ENCODE results near the gene MZT1.
"Not testable (repeated sequence)": the region's sequence is repeated elsewhere in the genome, so short reads cannot be mapped to it uniquely, and the experiment has no call there.

MZT1 gene, protein sequence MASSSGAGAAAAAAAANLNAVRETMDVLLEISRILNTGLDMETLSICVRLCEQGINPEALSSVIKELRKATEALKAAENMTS

GRCh38 chr13:72727417-72728289 lies at the start of gene MZT1, which contains the start of gene BORA:
Gene MZT1, minus strand, starts transcription at chr13:72727629. Its CDS starts 27 bp downstream, at chr13:72727602.
Gene BORA, plus strand, starts transcription at chr13:72727923. Its CDS starts 1,018 bp downstream, at chr13:72728941.
- DNase-seq, result peak; percentile 98

- no peak for DNase-seq
Measured at GRCh38 chr13:72774019-72774418, 46.6 kb upstream of the MZT1 start.

GRCh38 chr13:72763411-72763810 lies 36.0 kb upstream of the MZT1 start:
- no peak for DNase-seq

- DNase-seq, result no peak
Measured at GRCh38 chr13:72760189-72760588, 32.8 kb upstream of the MZT1 start.

DNA sequence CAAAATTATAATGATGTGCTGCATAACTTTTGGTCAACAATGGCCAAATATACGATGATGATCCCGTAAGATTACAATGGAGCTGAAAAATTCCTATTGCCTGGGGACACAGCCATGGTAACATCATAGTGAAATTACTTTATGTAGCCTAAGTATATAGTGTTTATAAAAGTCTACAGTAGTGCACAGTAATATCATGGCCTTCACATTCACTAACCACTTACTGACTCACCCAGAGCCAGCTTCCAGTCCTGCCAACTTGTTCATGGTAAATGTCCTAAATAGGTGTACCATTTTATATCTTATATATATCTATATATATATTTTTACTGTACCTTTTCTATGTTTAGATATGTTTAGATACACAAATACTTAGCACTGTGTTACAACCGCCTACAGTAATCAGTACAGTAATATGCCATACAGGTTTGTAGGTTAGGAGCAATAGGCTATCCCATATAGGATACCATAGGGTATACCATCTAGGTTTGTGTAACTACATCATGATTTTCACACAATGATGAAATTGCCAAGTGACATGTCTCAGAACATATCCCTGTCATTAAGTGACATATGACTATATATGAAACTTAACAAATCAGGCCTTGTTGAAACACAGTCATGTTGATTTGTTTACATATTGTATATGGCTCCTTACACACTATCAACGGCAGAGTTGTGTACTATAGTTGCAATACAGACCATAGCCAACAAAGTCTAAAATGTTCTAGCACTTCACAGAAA lies 30.5 kb upstream of the MZT1 start:
- DNase-seq, result no peak

DNA sequence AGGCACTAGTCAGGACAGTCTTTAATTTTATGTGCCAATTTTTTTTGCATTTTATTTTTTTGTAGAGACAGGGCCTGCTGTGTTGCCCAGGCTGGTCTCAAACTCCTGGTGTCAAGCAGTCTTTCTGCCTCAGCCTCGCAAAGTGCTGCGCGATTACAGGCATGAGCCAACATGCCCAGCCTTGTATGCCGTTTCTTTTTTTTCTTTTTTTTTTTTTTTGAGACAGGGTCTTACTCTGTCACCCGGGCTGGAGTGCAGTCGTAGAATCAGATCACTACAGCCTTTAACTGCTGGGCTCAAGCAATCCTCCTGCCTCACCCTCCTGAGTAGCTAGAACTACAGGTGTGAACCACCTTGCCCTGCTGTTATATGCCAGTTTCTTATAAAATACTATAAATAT lies 26.7 kb upstream of the MZT1 start:
- no peak for DNase-seq

DNA sequence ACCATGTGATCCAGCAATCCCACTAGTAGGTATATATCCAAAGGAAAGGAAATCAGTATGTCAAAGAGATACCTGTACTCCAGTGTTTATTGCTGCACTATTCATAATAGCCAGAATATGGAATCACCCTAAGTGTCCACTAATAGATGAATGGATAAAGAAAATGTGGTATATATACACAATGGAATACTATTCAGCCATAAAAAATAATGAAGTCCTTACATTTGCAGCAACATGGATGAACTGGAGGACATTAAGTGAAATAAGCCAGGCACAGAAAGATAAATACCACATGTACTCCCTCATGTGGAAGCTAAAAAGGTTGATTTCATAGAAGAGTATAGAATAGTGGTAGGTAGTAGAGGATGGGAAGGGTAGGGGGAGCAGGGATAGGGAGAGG lies 23.8 kb upstream of the MZT1 start:
- no peak for DNase-seq

DNA sequence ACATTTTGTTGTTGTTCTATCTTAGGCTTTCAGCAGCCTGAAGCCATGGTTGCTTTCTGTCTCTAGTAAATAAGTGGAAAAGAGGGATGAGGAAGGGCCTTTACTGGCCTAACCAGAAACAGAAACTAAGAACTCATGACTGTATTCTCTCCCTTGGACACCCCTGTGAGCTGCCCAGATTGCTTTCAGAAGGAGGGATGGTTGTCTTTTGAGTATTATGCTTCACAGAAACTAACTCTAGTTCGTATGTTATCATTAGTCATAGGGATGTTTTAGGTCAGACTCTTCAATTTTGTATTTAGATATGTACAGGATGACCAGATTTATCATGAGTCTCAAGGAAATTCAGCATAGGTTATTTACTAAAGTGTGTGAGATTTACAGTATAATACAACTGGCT lies 17.8 kb upstream of the MZT1 start:
- DNase-seq, result no peak

GRCh38 chr13:72740015-72740414 lies 12.6 kb upstream of the MZT1 start:
- DNase-seq, result no peak

DNA sequence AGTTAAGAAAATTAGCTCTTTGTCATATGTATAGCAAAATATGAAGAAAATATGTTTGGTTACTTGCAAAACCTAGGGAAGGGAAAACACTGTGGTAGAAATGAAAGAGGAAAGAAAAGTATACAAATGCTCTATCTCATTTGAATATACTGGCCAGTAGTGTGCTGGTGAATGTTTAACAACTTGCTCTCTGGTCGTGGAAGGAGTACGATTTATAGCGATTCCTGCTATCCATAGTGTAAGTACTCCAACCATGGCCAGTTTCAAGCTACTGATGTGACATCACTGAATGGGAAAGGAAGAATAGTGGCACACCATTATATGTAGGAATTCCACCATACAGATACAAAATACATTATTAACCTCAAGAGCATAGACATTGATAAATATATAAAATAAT lies 9.6 kb upstream of the MZT1 start:
- DNase-seq, result no peak

- no peak for DNase-seq
Measured at GRCh38 chr13:72728290-72728605, 819 bp upstream of the MZT1 start.

- peak; percentile 8 for DNase-seq
Measured at GRCh38 chr13:72726726-72727416, 558 bp downstream of the MZT1 start.

GRCh38 chr13:72726185-72726584 lies 1.2 kb downstream of the MZT1 start:
- not testable (repeated sequence) for DNase-seq

DNA sequence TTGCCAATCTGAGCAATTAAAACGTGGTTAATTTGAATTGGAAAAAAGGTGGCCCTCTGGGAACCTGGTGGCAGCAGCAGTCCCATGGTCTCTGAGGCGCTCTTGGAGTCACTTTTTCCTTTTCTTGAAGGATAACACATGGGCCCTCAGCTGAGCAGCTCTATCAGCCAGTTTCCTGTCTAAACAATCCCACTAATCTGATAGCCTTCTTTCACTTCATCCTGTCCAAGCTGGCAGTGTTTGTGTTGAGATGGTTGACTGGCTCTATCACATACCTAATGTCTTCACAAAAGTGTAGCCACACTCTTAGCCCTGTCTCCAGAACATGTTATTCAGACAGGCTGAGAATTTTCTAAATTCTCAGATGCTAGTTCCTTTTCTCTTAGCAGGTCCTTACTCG lies 10.7 kb downstream of the MZT1 start:
- no peak for DNase-seq

- no peak for DNase-seq
Measured at GRCh38 chr13:72700509-72700908, 26.9 kb downstream of the MZT1 start.

- DNase-seq, result no peak
Measured at GRCh38 chr13:72698164-72698563, 29.3 kb downstream of the MZT1 start.

DNA sequence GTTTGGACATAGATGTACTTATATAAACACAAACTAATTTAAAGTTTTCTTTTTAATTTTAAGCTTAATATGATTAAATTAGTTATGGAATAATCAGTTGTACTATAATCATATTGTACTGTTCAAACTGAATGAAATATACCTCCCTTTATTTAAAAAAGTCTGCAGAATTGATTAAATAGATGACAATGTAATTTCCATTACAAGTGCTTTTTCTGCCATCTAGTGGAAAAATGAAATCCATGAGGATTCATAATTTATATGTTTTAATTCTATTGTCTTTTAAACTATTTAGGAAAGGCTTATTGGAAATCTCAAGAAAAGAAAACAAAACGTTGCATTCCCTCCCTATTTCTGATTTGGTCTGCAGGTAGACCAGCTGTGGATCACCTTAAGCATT lies 30.9 kb downstream of the MZT1 start:
- DNase-seq, result peak; percentile 10

DNA sequence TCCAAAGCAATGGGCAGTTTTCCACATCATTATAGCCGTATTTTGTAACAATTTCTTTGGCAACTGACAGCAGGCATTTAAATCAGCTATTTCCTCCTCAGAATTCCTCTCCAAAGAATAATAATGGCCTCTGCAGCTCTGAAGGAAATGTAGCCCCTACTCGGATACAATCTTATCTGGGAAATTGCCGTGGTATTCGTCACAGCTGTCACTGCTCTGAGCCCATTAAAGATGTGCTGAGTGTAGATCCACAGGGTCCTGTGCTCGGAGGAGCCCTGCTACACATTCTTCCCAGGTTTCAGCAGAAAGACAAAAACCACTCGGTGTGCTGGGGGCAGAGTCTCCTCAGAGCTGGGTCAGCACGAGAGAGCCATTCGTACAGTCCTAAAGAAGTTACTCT lies 33.1 kb downstream of the MZT1 start:
- DNase-seq, result no peak

DNA sequence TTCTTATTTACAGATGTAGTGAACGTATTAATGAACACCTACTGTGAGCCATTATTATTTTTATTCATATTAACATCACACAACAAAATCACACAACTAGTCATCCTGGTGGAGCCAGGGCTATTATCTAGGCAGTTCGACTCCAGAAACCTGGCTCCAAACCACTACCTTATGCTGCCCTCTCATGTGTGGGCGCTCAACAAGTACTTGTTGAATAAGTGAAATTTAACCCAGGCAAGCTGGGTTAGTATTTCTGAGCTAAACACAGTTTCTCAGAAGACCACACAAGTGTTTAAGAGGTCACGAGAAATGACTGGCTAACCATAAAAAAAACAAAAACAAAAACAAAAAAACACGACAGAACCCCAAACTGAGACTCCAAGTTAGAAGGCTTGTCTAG lies 33.6 kb downstream of the MZT1 start:
- no peak for DNase-seq

GRCh38 chr13:72692884-72693514 lies 34.4 kb downstream of the MZT1 start:
- no peak for DNase-seq

DNA sequence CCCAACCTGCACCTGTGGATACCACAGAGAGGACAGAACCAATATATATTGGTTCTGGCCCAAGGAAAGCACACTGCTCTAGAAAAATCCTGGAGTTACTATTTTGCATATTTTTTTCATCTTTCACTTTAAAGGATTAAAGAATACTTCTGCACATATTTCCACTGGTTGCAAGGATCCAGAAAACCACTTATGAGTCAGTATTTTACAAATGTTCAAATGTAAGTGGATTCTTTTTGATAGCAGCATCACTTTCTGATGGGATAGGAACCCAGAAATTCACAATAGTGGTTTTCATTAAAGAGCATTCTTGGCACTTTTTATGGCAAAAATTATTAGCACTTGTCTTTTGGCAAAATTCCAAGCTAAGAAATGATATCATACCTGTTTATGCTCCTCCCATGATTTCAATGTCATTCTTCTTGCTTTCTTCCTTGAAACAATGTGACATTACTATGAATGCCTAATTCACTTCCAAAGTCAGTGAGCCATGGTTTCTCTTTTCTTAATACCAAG lies 38.2 kb downstream of the MZT1 start:
- DNase-seq, result peak; percentile 7

GRCh38 chr13:72686766-72687165 lies 40.7 kb downstream of the MZT1 start:
- no peak for DNase-seq

DNA sequence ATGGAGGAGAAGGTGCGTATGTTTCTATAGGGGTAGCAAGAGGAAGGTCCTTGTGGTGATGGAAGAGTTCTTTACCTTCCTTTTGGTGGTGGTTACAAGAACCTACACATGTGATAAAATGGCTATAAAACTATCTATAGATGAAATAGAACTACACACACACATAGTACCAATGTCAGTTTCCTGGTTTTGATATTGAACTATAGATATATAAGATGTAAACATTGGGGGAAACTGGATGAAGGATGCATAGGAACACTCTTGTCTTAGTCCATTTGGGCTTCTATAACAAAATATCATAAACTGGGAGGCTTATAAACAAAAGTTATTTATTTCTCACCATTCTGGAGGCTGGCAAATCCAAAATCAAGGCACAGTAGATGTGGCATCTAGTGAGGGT lies 47.1 kb downstream of the MZT1 start:
- no peak for DNase-seq

Data from fibroblast of skin of right biceps (primary cell).